GM23338 (cell line): ENCODE measurements around the gene RASSF6. TPM values are rescaled to one million over a fixed set of nuclear protein-coding genes. Genes with fewer than 3 reads are reported as not detected.

Experiments
- ATAC-seq: fragments of 200-7000 bp; cut with Tn5 transposase; 3 replicates; pipeline ENCODE4 v1.9.1; 2020
- DNase-seq: peaks from one replicate; pipeline ENCODE4 v3.0.0-alpha.2; 2015; ENCODE audit warnings: low spot score
- H2AFZ ChIP-seq: fragments of 200-600 bp; sonication (generic); 2 replicates; pipeline ENCODE4 v1.8.0; 2016; ENCODE audit warnings: antibody characterized with exemption, mild to moderate bottlenecking, moderate library complexity
- H3F3A ChIP-seq: fragments of 200-600 bp; sonication (generic); replicated peaks from 2 replicates; pipeline ENCODE4 v1.8.0; 2017; ENCODE audit warnings: antibody characterized with exemption, mixed run types, low read depth
- H3K27ac ChIP-seq: fragments of 200-600 bp; sonication (generic); 2 replicates; pipeline ENCODE4 v1.6.1; 2016; ENCODE audit warnings: low read depth
- H3K27me3 ChIP-seq: fragments of 200-600 bp; sonication (generic); 2 replicates; pipeline ENCODE4 v1.8.0; 2016; ENCODE audit warnings: mild to moderate bottlenecking, mixed run types, moderate library complexity; ENCODE audit not compliant: insufficient read depth
- H3K36me3 ChIP-seq: fragments of 200-600 bp; sonication (generic); 2 replicates; pipeline ENCODE4 v1.8.0; 2016; ENCODE audit warnings: mild to moderate bottlenecking; ENCODE audit not compliant: insufficient read depth
- H3K4me1 ChIP-seq: fragments of 200-600 bp; sonication (generic); 2 replicates; pipeline ENCODE4 v1.8.0; 2016; ENCODE audit warnings: mild to moderate bottlenecking, moderate library complexity; ENCODE audit not compliant: insufficient read depth
- H3K4me2 ChIP-seq: fragments of 200-600 bp; sonication (generic); 2 replicates; pipeline ENCODE4 v1.7.1; 2017; ENCODE audit warnings: mixed run types
- H3K4me3 ChIP-seq: fragments of 200-600 bp; sonication (generic); 2 replicates; pipeline ENCODE4 v1.6.1; 2016; ENCODE audit warnings: mixed run types
- H3K79me2 ChIP-seq: fragments of 200-600 bp; sonication (generic); replicated peaks from 2 replicates; pipeline ENCODE4 v1.8.0; 2017; ENCODE audit warnings: mild to moderate bottlenecking; ENCODE audit not compliant: insufficient read depth
- H3K9me2 ChIP-seq: fragments of 200-600 bp; sonication (generic); 2 replicates; pipeline ENCODE4 v1.8.0; 2017; ENCODE audit not compliant: insufficient read depth
- H4K20me1 ChIP-seq: fragments of 200-600 bp; sonication (generic); replicated peaks from 2 replicates; pipeline ENCODE4 v1.8.0; 2017; ENCODE audit warnings: mild to moderate bottlenecking; ENCODE audit not compliant: insufficient read depth
- H3K27ac Mint-ChIP-seq: 2 replicates; pipeline ENCODE4 v1.8.0; 2020; ENCODE audit warnings: inconsistent platforms, mild to moderate bottlenecking, moderate library complexity, mixed read lengths
- H3K27me3 Mint-ChIP-seq: 3 replicates; pipeline ENCODE4 v1.8.0; 2022; ENCODE audit warnings: low read depth, mild to moderate bottlenecking, moderate library complexity, mixed read lengths, inconsistent platforms; ENCODE audit not compliant: insufficient read depth, poor library complexity
- H3K36me3 Mint-ChIP-seq: 3 replicates; pipeline ENCODE4 v1.8.0; 2021; ENCODE audit warnings: low read depth, mild to moderate bottlenecking, inconsistent platforms, moderate library complexity, mixed read lengths
- H3K4me1 Mint-ChIP-seq: 3 replicates; pipeline ENCODE4 v1.8.0; 2020; ENCODE audit warnings: mild to moderate bottlenecking, inconsistent platforms, mixed read lengths
- H3K4me3 Mint-ChIP-seq: 3 replicates; pipeline ENCODE4 v1.8.0; 2021; ENCODE audit warnings: moderate library complexity, mild to moderate bottlenecking, inconsistent platforms, mixed read lengths
- H3K9me3 Mint-ChIP-seq: 3 replicates; pipeline ENCODE4 v1.8.0; 2020; ENCODE audit warnings: moderate library complexity, mild to moderate bottlenecking, inconsistent platforms, mixed read lengths
- CREB1 ChIP-seq: fragments of 250-450 bp; sonication (Bioruptor Pico); IDR thresholded peaks from 2 replicates; pipeline ENCODE4 v1.5.0; 2020; ENCODE audit warnings: low read depth, mild to moderate bottlenecking, moderate library complexity
- CTCF ChIP-seq, 2 experiments: fragments of 200-600 bp in 1 of 2; sonication (generic) in 1 of 2; conservative IDR thresholded peaks; 2 replicates each; pipeline versions ENCODE4 v1.5.1 to v1.6.1; 2016 to 2017; ENCODE audit warnings: antibody characterized with exemption in 2 of 2, low read depth in 2 of 2, mild to moderate bottlenecking in 2 of 2, moderate library complexity in 1 of 2
- ETS1 ChIP-seq: IDR thresholded peaks from 2 replicates; pipeline ENCODE4 v1.6.1; 2016; ENCODE audit warnings: antibody characterized with exemption
- EZH2phosphoT487 ChIP-seq: fragments of 200-600 bp; sonication (generic); IDR thresholded peaks from one replicate; pipeline ENCODE4 v1.8.1; 2018; ENCODE audit warnings: antibody characterized with exemption; ENCODE audit not compliant: unreplicated experiment
- POLR2AphosphoS5 ChIP-seq: IDR thresholded peaks from 2 replicates; pipeline ENCODE4 v1.6.1; 2016; ENCODE audit warnings: antibody characterized with exemption, low read depth
- REST ChIP-seq: IDR thresholded peaks from one replicate; pipeline ENCODE4 v1.6.1; 2018; ENCODE audit warnings: antibody characterized with exemption; ENCODE audit not compliant: unreplicated experiment
- ZNF462 ChIP-seq: fragments of 250-450 bp; sonication (Bioruptor Pico); IDR thresholded peaks from 2 replicates; pipeline ENCODE4 v1.5.0; 2020; ENCODE audit warnings: mild to moderate bottlenecking, moderate library complexity
- polyA plus RNA-seq: library from polyadenylated mRNA; unstranded; fragments of >200 nt; fragmentation: Nextera tagmentation; extraction: Ambion mirVana; gene quantifications from 2 replicates; pipeline ENCODE4 v1.2.1, GENCODE V29; 2016
- total RNA-seq: library from RNA; depleted of rRNA; stranded (reverse); fragments of >200 nt; shearing (Covaris generic); gene quantifications from 2 replicates; pipeline ENCODE4 v1.2.3, GENCODE V29; 2014

Gene RASSF6
- total and polyA plus RNA-seq, 2 experiments from 2014 or later: 0.14 to 0.79 TPM

GRCh38 chr4:73603854-73604584 lies 16.2 kb downstream of the RASSF6 start (continued):
- TF ChIP-seq REST (no peak), CREB1 (no peak), ETS1 (no peak)

GRCh38 chr4:73603271-73603710 lies 16.9 kb downstream of the RASSF6 start:
- Mint-ChIP-seq H3K27me3 (no peaks in the 10 kb centered on the region), H3K27ac (no peak overlapping the region), H3K4me3 (no peak overlapping the region), H3K9me3 (no peaks in the 10 kb centered on the region), H3K4me1 (peaks cover 18% of the 10 kb centered on the region), H3K36me3 (no peaks in the 10 kb centered on the region; the same call in 2 of the 3 replicates)
- no peaks in the 10 kb centered on the region for H3K79me2 ChIP-seq
- H3K36me3 ChIP-seq: no peaks in the 10 kb centered on the region
- H3K4me3 ChIP-seq: no peak overlapping the region
- no peak overlapping the region for H2AFZ ChIP-seq
- H4K20me1 ChIP-seq: no peaks in the 10 kb centered on the region
- no peaks in the 10 kb centered on the region for H3K27me3 ChIP-seq
- no peak overlapping the region for H3K4me2 ChIP-seq
- no peak overlapping the region for H3K27ac ChIP-seq
- H3F3A ChIP-seq: no peaks in the 10 kb centered on the region
- ATAC-seq (no peak), DNase-seq (no peak)
- H3K4me1 ChIP-seq: peaks cover 13% of the 10 kb centered on the region
- H3K9me2 ChIP-seq: peaks cover 6% of the 10 kb centered on the region
- TF ChIP-seq CTCF (conservative IDR thresholded peaks at IDR 0.05; ENCODE audit: low read depth in 2 of 2) (no peak), REST (no peak), ZNF462 (no peak), POLR2AphosphoS5 (no peak), EZH2phosphoT487 (no peak)
